Adrenal gland (tissue), 12 donors: ENCODE results near the gene PLCB1. TPM values are rescaled to one million over a fixed set of nuclear protein-coding genes. Genes with fewer than 3 reads are reported as not detected.

ENCODE experiments used
- DNase-seq, 7 donors: peaks; one replicate each; pipeline ENCODE4 v3.0.0-alpha.2; 2019 to 2020
- H3K27ac ChIP-seq, 5 donors: fragments of 200-600 bp; sonication (generic) in 4 of 5; 1 replicate in 3 of 5; 2 replicates in 2 of 5; pipeline versions ENCODE4 v1.5.1 to v1.8.0; 2016 to 2020; ENCODE audit warnings: mild to moderate bottlenecking in 1 of 5
- H3K27me3 ChIP-seq: fragments of 200-600 bp; 2 replicates; pipeline ENCODE4 v1.8.0; 2021
- H3K36me3 ChIP-seq, 2 donors: fragments of 200-600 bp; replicated peaks in 1 of 2; 1 replicate in 1 of 2; 2 replicates in 1 of 2; pipeline versions ENCODE4 v1.5.1 to v1.8.0; 2018 to 2022
- H3K4me1 ChIP-seq, 2 donors: fragments of 200-600 bp; replicated peaks in 1 of 2; 1 replicate in 1 of 2; 2 replicates in 1 of 2; pipeline versions ENCODE4 v1.5.1 to v1.8.0; 2018 to 2021
- H3K4me3 ChIP-seq, 4 donors: fragments of 200-600 bp; sonication (generic) in 3 of 4; one replicate each; pipeline ENCODE4 v1.5.1; 2016 to 2018
- H3K9me3 ChIP-seq, 3 donors: fragments of 200-600 bp; sonication (generic) in 1 of 3; replicated peaks in 1 of 3; 1 replicate in 2 of 3; 2 replicates in 1 of 3; pipeline versions ENCODE4 v1.5.1 to v1.8.0; 2016 to 2021
- CTCF ChIP-seq, 6 experiments: fragments of 450-650 bp in 4 of 6; fragments of 200-600 bp in 2 of 6; sonication (generic) in 1 of 6; IDR thresholded peaks; 1 replicate in 5 of 6; 2 replicates in 1 of 6; pipeline versions ENCODE4 v1.5.1 to v1.8.0; 2016 to 2021; ENCODE audit warnings: antibody characterized with exemption in 6 of 6, mild to moderate bottlenecking in 2 of 6, moderate library complexity in 1 of 6
- POLR2A ChIP-seq, 2 donors: fragments of 450-650 bp; IDR thresholded peaks; one replicate each; pipeline ENCODE4 v1.6.1; 2017; ENCODE audit warnings: antibody characterized with exemption in 2 of 2, mild to moderate bottlenecking in 2 of 2, moderate library complexity in 1 of 2
- WGBS, 4 donors: extraction: QIAGEN DNeasy Blood & Tissue Kit in 2 of 4; methylation state at CpG; one replicate each; pipeline versions ENCODE4 v1.1.5 to v1.1.7; 2013 to 2017; 5-methylcytosine and 5-hydroxymethylcytosine counted together
- intact Hi-C, 2 donors: fragments of 100-400 bp; cut with DNase I; formaldehyde crosslinking; loops; one replicate each; pipeline versions ENCODE4 v1.14.1 to v1.15.0; 2022 to 2023
- polyA plus RNA-seq, 3 donors: library from polyadenylated mRNA; stranded (reverse); fragments of 200-250 nt in 2 of 3; fragments of 350-450 nt in 1 of 3; fragmentation: Illumina TruSeq in 1 of 3; extraction: RNeasy Lipid Tissue Mini Kit (QIAGEN cat#74804) in 1 of 3; gene quantifications; one replicate each; pipeline ENCODE4 v1.2.3, GENCODE V29; 2013 to 2014
- total RNA-seq, 9 donors: library from RNA; depleted of rRNA in 4 of 9; stranded (reverse); fragments of >200 nt in 4 of 9; fragments of 120-200 nt in 1 of 9; fragmentation: NEBNext Ultra II Directional in 1 of 9; extraction: Animal tissue kit (Norgen Biotek cat#: 25700) in 1 of 9; gene quantifications; one replicate each; pipeline versions ENCODE4 v1.1.0 to v1.2.4, GENCODE V29; 2013 to 2023
- donor health status: healthy with polysubstance abuse.
- donor health status: Bipolar disorder and iron deficiency.
- donor health status: DM: yes; HTN: yes; CAD: no.
- donor health status: DM: no; HTN: no; CAD: no.
- donor health status: DM: no; HTN: no; CAD: no.
- donor health status: DM: yes; HTN: yes; CAD: no.

The PLCB1 gene
- total and polyA plus RNA-seq, 12 donors, result 7.7 to 56.6 (median 27.9) TPM

DNA sequence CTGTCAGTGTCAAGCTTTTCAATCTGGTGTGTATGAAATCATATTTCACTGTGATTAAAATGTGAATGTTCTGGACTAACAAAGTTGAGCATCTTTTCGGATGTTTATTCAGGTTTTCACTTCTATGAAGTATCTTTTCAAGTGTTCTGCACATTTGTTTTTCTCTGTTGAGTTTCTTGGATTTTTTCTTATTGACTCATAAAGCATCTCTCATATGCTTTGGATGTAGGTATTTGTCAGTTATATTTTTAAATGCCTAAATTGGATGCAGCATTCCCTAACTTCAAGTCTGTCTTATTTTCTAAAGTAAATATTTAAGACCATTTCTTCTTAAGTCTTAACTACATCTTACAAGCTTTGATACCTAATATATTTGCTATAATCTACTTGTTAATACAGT lies 398.0 kb downstream of the PLCB1 start:
- no peaks in the 10 kb centered on the region for H3K27me3 ChIP-seq
- H3K4me1 ChIP-seq, result peaks cover 0 to 4% of the 10 kb centered on the region in 2 donors
- no peaks in the 10 kb centered on the region for H3K9me3 ChIP-seq
- TF ChIP-seq CTCF (IDR thresholded peaks at IDR 0.05) (no peak), POLR2A (IDR thresholded peaks at IDR 0.05) (no peak)
- intact Hi-C loops, result no loop called here
- H3K4me3 ChIP-seq, result no peak overlapping the region
- no peaks in the 10 kb centered on the region for H3K36me3 ChIP-seq
- no peak overlapping the region for H3K27ac ChIP-seq
- 87 to 95% (median 92%) methylated on average over 1 of the region's 1 CpG for WGBS, 4 donors
- DNase-seq, result no peak

DNA sequence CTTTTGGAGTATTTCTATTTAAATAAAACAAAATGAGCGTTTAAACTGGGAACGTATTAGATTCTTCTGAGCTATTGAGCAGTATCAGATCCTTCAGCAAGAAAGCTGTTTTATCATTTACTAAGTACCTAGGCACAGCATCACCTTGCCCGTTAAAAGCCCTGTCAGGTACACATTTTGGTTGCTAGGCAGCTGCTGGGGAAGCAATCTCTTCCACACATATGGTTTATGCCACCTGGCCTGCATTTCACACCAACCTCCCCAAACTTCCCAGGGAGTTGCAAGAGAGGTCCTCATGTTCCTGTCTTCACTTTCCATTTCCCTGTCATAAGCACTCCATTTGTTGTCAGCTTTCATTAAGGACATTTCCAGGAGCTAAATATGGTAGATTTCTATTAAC lies 400.1 kb downstream of the PLCB1 start:
- TF ChIP-seq CTCF (IDR thresholded peaks at IDR 0.05) (no peak), POLR2A (IDR thresholded peaks at IDR 0.05) (no peak)
- H3K4me1 ChIP-seq, result no peaks in the 10 kb centered on the region
- intact Hi-C loops, result no loop called here
- H3K9me3 ChIP-seq, result no peaks in the 10 kb centered on the region
- H3K27me3 ChIP-seq, result no peaks in the 10 kb centered on the region
- no peaks in the 10 kb centered on the region for H3K36me3 ChIP-seq
- 79 to 96% (median 88%) methylated on average over 3 of the region's 3 CpGs for WGBS, 4 donors
- DNase-seq, result no peak
- no peak overlapping the region for H3K4me3 ChIP-seq
- H3K27ac ChIP-seq, result no peak overlapping the region

GRCh38 chr20:8534368-8535160 lies 402.5 kb downstream of the PLCB1 start:
- DNase-seq, result no peak
- Histone ChIP-seq H3K27me3 (no peaks in the 10 kb centered on the region), H3K4me3 (no peak overlapping the region), H3K27ac (no peak overlapping the region), H3K9me3 (no peaks in the 10 kb centered on the region), H3K4me1 (no peaks in the 10 kb centered on the region), H3K36me3 (no peaks in the 10 kb centered on the region)
- WGBS, 4 donors, result 77 to 84% (median 82%) methylated on average over 5 of the region's 5 CpGs
- TF ChIP-seq POLR2A (IDR thresholded peaks at IDR 0.05) (no peak), CTCF (IDR thresholded peaks at IDR 0.05) (no peak)
- intact Hi-C loops, result no loop called here

DNA sequence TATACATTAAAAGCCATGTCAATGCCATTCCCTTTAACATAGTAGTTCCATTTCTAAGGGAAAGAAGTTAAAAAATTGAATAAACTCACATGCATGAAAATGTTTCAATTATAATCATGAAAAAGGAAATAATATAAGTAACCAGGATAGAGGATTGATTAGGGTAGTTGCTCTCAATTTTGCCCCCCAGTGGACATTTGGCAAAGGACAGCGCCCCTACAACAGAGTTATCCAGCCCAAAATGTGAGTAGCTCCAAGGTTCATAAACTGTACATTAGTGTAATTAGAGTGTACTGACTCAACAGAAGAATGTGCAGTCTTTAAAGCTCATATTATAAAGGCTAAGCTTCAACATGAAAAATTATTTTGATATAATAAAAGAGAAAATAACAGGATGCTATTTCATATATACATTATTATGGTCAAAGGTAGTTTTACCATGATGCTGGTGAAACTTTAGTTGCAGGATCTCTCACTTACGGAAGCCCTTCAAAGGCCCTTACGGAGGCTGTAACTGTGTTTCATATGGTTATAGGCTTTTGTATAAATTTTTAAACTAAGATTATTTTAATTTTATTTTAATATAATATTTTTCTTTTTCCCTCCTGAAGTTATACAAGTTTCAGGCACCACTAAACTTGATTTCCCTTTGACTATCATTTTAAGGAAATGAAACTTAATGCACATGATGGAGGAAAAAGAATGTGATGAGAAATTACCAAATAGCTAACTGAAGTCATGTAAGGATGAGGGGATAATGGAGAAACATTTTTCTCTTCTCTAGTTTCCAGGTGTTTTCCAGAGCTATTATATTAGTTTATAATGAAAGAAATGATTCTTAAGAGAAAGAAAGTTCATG lies 403.6 kb downstream of the PLCB1 start:
- Histone ChIP-seq H3K4me1 (no peaks in the 10 kb centered on the region), H3K36me3 (no peaks in the 10 kb centered on the region), H3K9me3 (no peaks in the 10 kb centered on the region), H3K4me3 (no peak overlapping the region), H3K27me3 (no peaks in the 10 kb centered on the region), H3K27ac (no peak overlapping the region)
- 86 to 95% (median 93%) methylated on average over 3 of the region's 3 CpGs for WGBS, 4 donors
- TF ChIP-seq CTCF (IDR thresholded peaks at IDR 0.05) (peak in 4 of 6 experiments; percentile 14 to 39 (median 26)), POLR2A (IDR thresholded peaks at IDR 0.05) (no peak)
- intact Hi-C loops, result no loop called here
- DNase-seq, result no peak
